PC-9 (cell line): ENCODE results near the gene C11orf52. TPM values are rescaled to one million over a fixed set of nuclear protein-coding genes. Genes with fewer than 3 reads are reported as not detected.

Experiments
- BruUV-seq: library from RNA; stranded (reverse); fragments of 400-500 nt; replicated peaks from 2 replicates; lab custom pipeline; 2021; lab: Mats Ljungman, UMichigan
- CTCF ChIA-PET: fragments of 300-600 bp; sonication (Branson Sonifier 250); formaldehyde crosslinking; loops from one replicate; lab custom pipeline; 2022; ENCODE audit warnings: antibody characterized with exemption; lab: Charles Lee
- POLR2A ChIA-PET: fragments of 300-600 bp; sonication (Branson Sonifier 250); formaldehyde crosslinking; loops from one replicate; lab custom pipeline; 2022; ENCODE audit warnings: antibody characterized with exemption; ENCODE audit not compliant: unreplicated experiment; lab: Charles Lee
- DNase-seq, 2 experiments: peaks; one replicate each; pipeline versions ENCODE4 v3.0.0 to v3.0.0-alpha.2; 2015 to 2022; ENCODE audit warnings: mixed read lengths in 1 of 2
- H2AFZ ChIP-seq: fragments of 200-600 bp; sonication (generic); 2 replicates; pipeline ENCODE4 v1.8.1; 2017; ENCODE audit warnings: antibody characterized with exemption
- H3F3A ChIP-seq: fragments of 200-600 bp; sonication (generic); 2 replicates; pipeline ENCODE4 v1.8.1; 2017; ENCODE audit warnings: antibody characterized with exemption, mild to moderate bottlenecking, low read depth; ENCODE audit not compliant: insufficient read depth
- H3K27ac ChIP-seq: fragments of 200-600 bp; sonication (generic); 2 replicates; pipeline ENCODE4 v1.6.1; 2016; ENCODE audit warnings: mixed run types
- H3K27me3 ChIP-seq: fragments of 200-600 bp; sonication (generic); 2 replicates; pipeline ENCODE4 v1.6.1; 2016; ENCODE audit warnings: low read depth, mixed run types; ENCODE audit not compliant: insufficient read depth
- H3K36me3 ChIP-seq: fragments of 200-600 bp; sonication (generic); 2 replicates; pipeline ENCODE4 v1.6.1; 2016; ENCODE audit warnings: low read depth, mixed run types
- H3K4me1 ChIP-seq: fragments of 200-600 bp; sonication (generic); replicated peaks from 2 replicates; pipeline ENCODE4 v1.6.1; 2016; ENCODE audit warnings: mixed run types; ENCODE audit not compliant: insufficient read depth
- H3K4me2 ChIP-seq: fragments of 200-600 bp; sonication (generic); 2 replicates; pipeline ENCODE4 v1.6.1; 2017; ENCODE audit warnings: mixed run types
- H3K4me3 ChIP-seq: fragments of 200-600 bp; sonication (generic); 2 replicates; pipeline ENCODE4 v1.6.1; 2016; ENCODE audit warnings: mixed run types
- H3K79me2 ChIP-seq: fragments of 200-600 bp; sonication (generic); 2 replicates; pipeline ENCODE4 v1.6.1; 2017; ENCODE audit warnings: low read depth, mixed run types
- H3K9me2 ChIP-seq: fragments of 200-600 bp; sonication (generic); 2 replicates; pipeline ENCODE4 v1.8.1; 2017; ENCODE audit warnings: mild to moderate bottlenecking; ENCODE audit not compliant: insufficient read depth
- H3K9me3 ChIP-seq: fragments of 200-600 bp; sonication (generic); 2 replicates; pipeline ENCODE4 v1.8.1; 2016; ENCODE audit warnings: low read depth; ENCODE audit not compliant: insufficient read depth
- H4K20me1 ChIP-seq: fragments of 200-600 bp; sonication (generic); 2 replicates; pipeline ENCODE4 v1.8.1; 2017; ENCODE audit not compliant: insufficient read depth
- EZH2 ChIP-seq: fragments of 200-600 bp; sonication (generic); IDR thresholded peaks from 2 replicates; pipeline ENCODE4 v1.8.0; 2017; ENCODE audit warnings: antibody characterized with exemption, low read depth
- intact Hi-C: fragments of 100-400 bp; cut with micrococcal nuclease; formaldehyde crosslinking; loops from one replicate; pipeline ENCODE4 v1.10.0; 2022; ENCODE audit not compliant: unreplicated experiment
- total RNA-seq: library from RNA; stranded (reverse); gene quantifications from 2 replicates; pipeline ENCODE4 v1.2.3, GENCODE V29; 2021
- TF ChIP-seq, protein P1 (sequence below): fragments of 200-600 bp; sonication (generic); conservative IDR thresholded peaks from 2 replicates; pipeline ENCODE4 v1.6.1; 2017; ENCODE audit warnings: mixed run types, antibody characterized with exemption, mild to moderate bottlenecking, moderate library complexity

Gene C11orf52
- total RNA-seq, 1 experiment from 2014 or later: 6.4 TPM

- POLR2A ChIA-PET: no interaction called here
These were observed 4.7 kb downstream of the C11orf52 start for GRCh38 chr11:111923351-111923788.

GRCh38 chr11:111923951-111924350 is 5.2 kb downstream of the C11orf52 start:
- no peak overlapping the region; the same call in 1 of the 2 replicates for H3K27ac ChIP-seq
- no peak overlapping the region for H3K4me3 ChIP-seq
- no peaks in the 10 kb centered on the region for H3K27me3 ChIP-seq
- ChIA-PET CTCF (no interaction called here), POLR2A (no interaction called here)
- no peaks in the 10 kb centered on the region for H3K36me3 ChIP-seq
- H4K20me1 ChIP-seq: no peaks in the 10 kb centered on the region
- H3K4me1 ChIP-seq: peaks cover 44% of the 10 kb centered on the region
- H3K9me2 ChIP-seq: no peaks in the 10 kb centered on the region
- intact Hi-C loops: no loop called here
- H2AFZ ChIP-seq: no peak overlapping the region
- H3K79me2 ChIP-seq: no peaks in the 10 kb centered on the region
- DNase-seq: no peak
- no peak overlapping the region for H3K4me2 ChIP-seq
- no peaks in the 10 kb centered on the region for H3K9me3 ChIP-seq
- BruUV-seq: no TSS peak
- TF ChIP-seq EZH2: no peak
- TF ChIP-seq, protein P1, sequence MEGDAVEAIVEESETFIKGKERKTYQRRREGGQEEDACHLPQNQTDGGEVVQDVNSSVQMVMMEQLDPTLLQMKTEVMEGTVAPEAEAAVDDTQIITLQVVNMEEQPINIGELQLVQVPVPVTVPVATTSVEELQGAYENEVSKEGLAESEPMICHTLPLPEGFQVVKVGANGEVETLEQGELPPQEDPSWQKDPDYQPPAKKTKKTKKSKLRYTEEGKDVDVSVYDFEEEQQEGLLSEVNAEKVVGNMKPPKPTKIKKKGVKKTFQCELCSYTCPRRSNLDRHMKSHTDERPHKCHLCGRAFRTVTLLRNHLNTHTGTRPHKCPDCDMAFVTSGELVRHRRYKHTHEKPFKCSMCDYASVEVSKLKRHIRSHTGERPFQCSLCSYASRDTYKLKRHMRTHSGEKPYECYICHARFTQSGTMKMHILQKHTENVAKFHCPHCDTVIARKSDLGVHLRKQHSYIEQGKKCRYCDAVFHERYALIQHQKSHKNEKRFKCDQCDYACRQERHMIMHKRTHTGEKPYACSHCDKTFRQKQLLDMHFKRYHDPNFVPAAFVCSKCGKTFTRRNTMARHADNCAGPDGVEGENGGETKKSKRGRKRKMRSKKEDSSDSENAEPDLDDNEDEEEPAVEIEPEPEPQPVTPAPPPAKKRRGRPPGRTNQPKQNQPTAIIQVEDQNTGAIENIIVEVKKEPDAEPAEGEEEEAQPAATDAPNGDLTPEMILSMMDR: no peak
- H3F3A ChIP-seq: peaks cover 33% of the 10 kb centered on the region

More at GRCh38 chr11:111923351-111923788, 4.7 kb downstream of the C11orf52 start:
- Histone ChIP-seq H3F3A (peaks cover 36% of the 10 kb centered on the region), H3K9me2 (no peaks in the 10 kb centered on the region), H2AFZ (peak overlapping the region; percentile 36; the same call in 1 of the 2 replicates), H3K27me3 (no peaks in the 10 kb centered on the region), H3K4me1 (peaks cover 46% of the 10 kb centered on the region), H4K20me1 (no peaks in the 10 kb centered on the region), H3K27ac (peak overlapping the region; percentile 30), H3K36me3 (no peaks in the 10 kb centered on the region), H3K4me3 (no peak overlapping the region), H3K4me2 (peak overlapping the region; percentile 24), H3K9me3 (no peaks in the 10 kb centered on the region), H3K79me2 (no peaks in the 10 kb centered on the region)
- intact Hi-C loops: no loop called here
- TF ChIP-seq EZH2: no peak
- TF ChIP-seq, protein P1: no peak
- BruUV-seq: no TSS peak
- CTCF ChIA-PET: no interaction called here
- no peak for DNase-seq

- H4K20me1 ChIP-seq: no peaks in the 10 kb centered on the region
- BruUV-seq: no TSS peak
- H3K4me1 ChIP-seq: peaks cover 36% of the 10 kb centered on the region
- peak overlapping the region; percentile 59; the same call in 1 of the 2 replicates for H3K4me3 ChIP-seq
- H3F3A ChIP-seq: peaks cover 24% of the 10 kb centered on the region
- no peaks in the 10 kb centered on the region for H3K27me3 ChIP-seq
- H2AFZ ChIP-seq: peak overlapping the region; percentile 81
- no peaks in the 10 kb centered on the region for H3K9me2 ChIP-seq
- no peaks in the 10 kb centered on the region for H3K79me2 ChIP-seq
- H3K36me3 ChIP-seq: no peaks in the 10 kb centered on the region
- peak overlapping the region; percentile 62 for H3K27ac ChIP-seq
- ChIA-PET CTCF (interaction anchor here (0.5 to 1.6 kb wide), 4 partner anchors 48 to 354 kb away, joined by 3 to 7 read pairs (median 4); no protein-coding TSS in a partner anchor), POLR2A (interaction anchor here (0.5 to 1.6 kb wide), 2 partner anchors 56 to 345 kb away, joined by 3 to 7 read pairs; no protein-coding TSS in a partner anchor)
- H3K4me2 ChIP-seq: peak overlapping the region; percentile 77
- TF ChIP-seq, protein P1: no peak
- TF ChIP-seq EZH2: no peak
- intact Hi-C loops: loop anchor here (1.0 to 2.0 kb wide), 2 partner anchors 47 to 57 kb away; partner anchors contain the start of genes CFAP68 and FDXACB1
- H3K9me3 ChIP-seq: no peaks in the 10 kb centered on the region
- DNase-seq: no peak
These were observed 7.2 kb downstream of the C11orf52 start for GRCh38 chr11:111925953-111926352.
